ENCODE results near the gene SPDYE1.
"Not testable (repeated sequence)": the region's sequence is repeated elsewhere in the genome, so short reads cannot be mapped to it uniquely, and the experiment has no call there.

The SPDYE1 gene

DNA sequence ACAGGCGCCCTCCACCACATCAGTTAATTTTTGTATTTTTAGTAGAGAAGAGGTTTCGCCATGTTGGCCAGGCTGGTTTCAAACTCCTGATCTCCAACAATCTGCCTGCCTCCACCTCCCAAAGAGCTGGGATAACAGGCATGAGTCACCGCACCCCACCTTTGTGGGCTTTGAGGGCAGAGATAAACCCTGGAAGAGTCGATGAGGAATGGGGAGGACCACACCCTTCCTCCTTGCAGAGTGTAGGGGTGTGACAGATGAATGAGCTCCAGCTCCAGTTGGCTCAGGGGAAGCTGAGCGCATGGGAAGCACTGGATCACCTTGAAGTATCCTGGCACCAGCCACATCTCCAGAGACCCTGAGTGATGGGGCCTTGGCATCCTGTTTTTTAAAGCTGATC lies 32.3 kb downstream of the SPDYE1 start:
- H3K27ac ChIP-seq, result not testable (repeated sequence)

- H3K27ac ChIP-seq, result not testable (repeated sequence)
These were observed 33.6 kb downstream of the SPDYE1 start for GRCh38 chr7:44031319-44031718.

DNA sequence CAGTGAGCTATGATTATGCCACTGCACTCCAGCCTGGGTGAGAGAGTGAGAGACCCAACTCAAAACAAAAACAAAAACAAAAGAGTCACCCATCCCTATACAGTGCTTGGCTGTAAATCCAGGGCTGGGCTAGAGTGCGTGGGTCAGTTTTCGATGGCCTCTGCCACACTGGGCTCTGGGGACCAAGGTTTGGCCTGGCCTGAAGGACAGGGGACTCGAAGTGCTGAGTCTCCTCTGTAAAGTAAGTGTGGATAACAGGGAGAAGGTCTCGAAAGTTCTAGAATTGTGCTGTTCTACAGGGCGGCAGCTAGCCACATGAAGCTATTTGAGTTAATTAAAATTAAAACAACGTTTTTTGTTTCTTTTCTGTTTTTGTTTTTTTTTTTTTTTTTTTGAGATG lies 34.3 kb downstream of the SPDYE1 start:
- H3K27ac ChIP-seq, result not testable (repeated sequence)

DNA sequence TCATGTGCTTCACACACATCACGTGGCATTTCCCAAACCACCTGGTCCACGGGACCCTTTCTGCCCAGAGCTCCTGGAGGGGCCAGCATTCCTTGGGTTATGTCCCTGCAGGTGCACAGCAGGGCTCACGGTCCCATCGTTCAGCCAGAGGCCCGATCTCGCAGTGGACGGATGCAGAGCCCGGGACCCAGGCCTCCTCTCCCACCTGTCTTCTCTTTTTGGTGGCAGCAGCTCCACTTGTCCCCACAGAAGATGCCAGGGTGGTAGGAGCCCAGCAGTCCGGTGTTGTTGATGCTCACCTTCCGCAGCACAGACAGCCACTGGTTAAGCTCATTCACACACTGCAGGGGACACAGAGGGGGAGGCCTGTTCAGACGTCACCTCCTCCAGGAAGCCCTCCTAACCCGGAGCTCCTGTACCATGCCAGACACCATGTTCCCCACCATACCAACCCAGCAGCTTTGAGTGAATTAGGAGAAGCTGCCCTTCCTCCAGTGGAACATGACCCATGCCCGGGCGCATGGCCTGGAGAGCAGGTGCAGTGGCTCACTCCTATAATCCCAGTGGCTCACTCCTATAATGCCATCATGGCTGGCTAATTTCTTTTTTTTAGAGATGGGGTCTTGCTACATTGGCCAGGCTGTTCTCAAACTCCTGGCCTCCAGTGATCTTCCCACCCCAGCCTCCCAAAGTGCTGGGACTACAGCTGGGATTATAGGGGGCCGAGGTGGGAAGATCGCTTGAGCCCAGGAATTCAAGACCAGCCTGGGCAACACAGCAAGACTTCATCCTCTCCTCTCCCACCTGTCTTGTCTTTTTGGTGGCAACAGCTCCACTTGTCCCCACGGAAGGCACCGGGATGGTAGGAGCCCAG lies 36.5 kb downstream of the SPDYE1 start:
- H3K27ac ChIP-seq, result not testable (repeated sequence)

- not testable (repeated sequence) for H3K27ac ChIP-seq
These were observed 38.7 kb downstream of the SPDYE1 start for GRCh38 chr7:44036364-44036763.

- peak overlapping the region; percentile 49; the same call in 1 of the 2 replicates for H3K27ac ChIP-seq
These were observed 40.3 kb downstream of the SPDYE1 start for GRCh38 chr7:44037951-44038350.

DNA sequence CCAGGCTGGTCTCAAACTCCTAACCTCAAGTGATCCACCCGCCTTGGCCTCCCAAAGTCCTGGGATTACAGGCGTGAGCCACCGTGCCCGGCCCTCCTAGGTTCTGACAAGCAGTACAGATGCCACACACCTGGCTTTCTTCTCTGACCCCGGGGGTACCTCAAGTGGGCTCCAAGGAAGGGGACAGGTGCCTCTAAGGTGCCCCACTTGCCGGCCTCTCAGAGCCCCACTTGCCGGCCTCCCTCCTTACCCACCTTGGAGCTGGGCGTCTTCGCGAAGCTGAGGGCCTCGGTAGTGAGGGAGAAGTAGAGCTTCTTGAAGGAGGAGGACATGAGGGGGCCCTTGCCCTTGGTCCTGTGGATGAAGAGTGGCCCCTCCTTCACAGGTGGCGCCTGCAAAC lies 40.9 kb downstream of the SPDYE1 start:
- H3K27ac ChIP-seq, result peak overlapping the region; percentile 49; the same call in 1 of the 2 replicates

- H3K27ac ChIP-seq, result peak overlapping the region; percentile 49; the same call in 1 of the 2 replicates
These were observed 41.4 kb downstream of the SPDYE1 start for GRCh38 chr7:44038961-44039558.

GRCh38 chr7:44039800-44040492 lies 42.2 kb downstream of the SPDYE1 start:
- not testable (repeated sequence) for H3K27ac ChIP-seq

DNA sequence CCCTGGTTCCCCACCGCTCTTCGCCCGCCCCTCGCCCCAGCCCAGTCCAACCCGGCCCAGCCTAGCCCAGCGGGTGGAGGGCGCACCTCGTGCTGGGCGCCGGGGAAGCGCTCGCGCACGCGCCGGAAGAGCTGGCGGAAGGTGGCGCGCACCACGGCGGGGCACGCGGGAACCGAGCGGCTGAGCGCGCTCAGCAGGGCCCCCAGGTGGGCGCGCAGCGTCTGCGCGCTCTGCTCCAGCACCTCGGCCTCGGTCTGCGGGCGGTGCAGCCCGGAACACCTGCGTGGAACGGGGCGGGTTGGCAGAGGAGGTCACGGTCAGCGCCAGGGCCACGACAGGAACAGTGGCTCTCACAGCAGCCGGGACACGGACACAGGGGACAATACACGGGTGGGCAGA lies 42.8 kb downstream of the SPDYE1 start:
- H3K27ac ChIP-seq, result not testable (repeated sequence)

DNA sequence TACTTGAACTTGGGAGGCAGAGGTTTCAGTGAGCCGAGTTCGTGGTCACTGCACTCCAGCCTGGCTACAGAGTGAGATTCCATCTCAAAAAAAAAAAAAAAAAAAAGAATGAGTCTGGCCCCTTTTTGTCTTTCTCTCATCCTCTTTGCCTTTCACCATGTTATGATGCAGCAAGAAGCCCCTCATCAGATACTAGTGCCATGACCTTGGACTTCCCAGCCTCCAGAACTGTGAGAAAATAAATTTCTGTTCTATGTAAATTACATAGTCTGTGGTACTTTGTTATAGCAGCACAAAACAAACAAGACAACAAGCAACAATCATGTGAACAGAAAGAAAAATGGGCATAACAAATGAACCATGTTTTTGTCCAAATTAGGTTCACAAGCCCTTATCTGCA lies 44.5 kb downstream of the SPDYE1 start:
- TF ChIP-seq, protein P1, sequence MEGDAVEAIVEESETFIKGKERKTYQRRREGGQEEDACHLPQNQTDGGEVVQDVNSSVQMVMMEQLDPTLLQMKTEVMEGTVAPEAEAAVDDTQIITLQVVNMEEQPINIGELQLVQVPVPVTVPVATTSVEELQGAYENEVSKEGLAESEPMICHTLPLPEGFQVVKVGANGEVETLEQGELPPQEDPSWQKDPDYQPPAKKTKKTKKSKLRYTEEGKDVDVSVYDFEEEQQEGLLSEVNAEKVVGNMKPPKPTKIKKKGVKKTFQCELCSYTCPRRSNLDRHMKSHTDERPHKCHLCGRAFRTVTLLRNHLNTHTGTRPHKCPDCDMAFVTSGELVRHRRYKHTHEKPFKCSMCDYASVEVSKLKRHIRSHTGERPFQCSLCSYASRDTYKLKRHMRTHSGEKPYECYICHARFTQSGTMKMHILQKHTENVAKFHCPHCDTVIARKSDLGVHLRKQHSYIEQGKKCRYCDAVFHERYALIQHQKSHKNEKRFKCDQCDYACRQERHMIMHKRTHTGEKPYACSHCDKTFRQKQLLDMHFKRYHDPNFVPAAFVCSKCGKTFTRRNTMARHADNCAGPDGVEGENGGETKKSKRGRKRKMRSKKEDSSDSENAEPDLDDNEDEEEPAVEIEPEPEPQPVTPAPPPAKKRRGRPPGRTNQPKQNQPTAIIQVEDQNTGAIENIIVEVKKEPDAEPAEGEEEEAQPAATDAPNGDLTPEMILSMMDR (conservative IDR thresholded peaks at IDR 0.05), result no peak
- H3K27ac ChIP-seq, result no peak overlapping the region

GRCh38 chr7:44043902-44044301 lies 46.2 kb downstream of the SPDYE1 start:
- TF ChIP-seq, protein P1 (conservative IDR thresholded peaks at IDR 0.05), result no peak
- H3K27ac ChIP-seq, result peak overlapping the region; percentile 96

- peak within 1 kb of the TSS; percentile 96 for H3K27ac ChIP-seq
- TF ChIP-seq, protein P1 (conservative IDR thresholded peaks at IDR 0.05), result no peak
These were observed 46.9 kb downstream of the SPDYE1 start, which contains the start of gene DBNL for GRCh38 chr7:44044315-44045225. TSS of gene DBNL (plus strand) at chr7:44044702. CDS start at chr7:44044738, 36 bp downstream.
